Placental pericyte (primary cell): ENCODE results near the gene UCN2. TPM values are rescaled to one million over a fixed set of nuclear protein-coding genes. Genes with fewer than 3 reads are reported as not detected.

Source experiments
- small RNA-seq: library from RNA; depleted of rRNA; stranded (forward); fragments of <200 nt; gene quantifications from one replicate; pipeline ENCODE3, GENCODE V24; 2012; ENCODE audit warnings: low replicate concordance
- total RNA-seq: library from RNA; depleted of rRNA; stranded (reverse); fragments of >200 nt; gene quantifications from 2 replicates; pipeline ENCODE4 v1.2.3, GENCODE V29; 2012

Gene UCN2
- total RNA-seq: 2.2 and 25.1 TPM in 2 replicates

DNA sequence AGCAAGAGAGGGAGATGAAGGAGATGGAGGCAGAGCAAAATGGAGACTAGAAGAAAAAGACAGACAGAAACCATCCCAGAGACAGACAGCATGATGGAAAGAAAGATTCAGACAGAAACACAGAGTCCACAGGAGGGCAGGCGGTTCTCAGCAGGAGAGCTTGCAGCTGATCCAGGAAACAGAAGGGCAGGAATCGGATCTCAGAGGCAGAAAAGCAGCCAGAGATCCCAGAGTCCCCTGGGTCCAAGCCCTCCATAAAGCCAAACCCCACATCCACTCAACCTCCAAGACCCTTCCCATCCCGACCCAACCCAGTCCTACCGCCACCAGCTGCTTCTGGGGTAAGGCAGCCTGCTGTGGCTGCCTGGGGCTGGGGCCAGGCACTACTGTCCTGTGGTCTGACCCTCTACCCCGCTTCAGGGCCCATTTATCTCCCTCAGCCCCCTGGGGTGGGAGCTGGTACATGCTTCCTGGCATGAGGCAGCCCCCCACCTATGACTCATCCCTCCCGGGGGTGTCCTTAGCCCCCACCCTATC is at the start of gene UCN2:
UCN2 (minus strand) TSS at position 400 of the 537 bp plus-strand sequence. CDS start 657 bp downstream, outside the sequence.

GRCh38 chr3:48609088-48610005 is 45.8 kb upstream of the UCN2 start, which contains the start of gene UQCRC1:
UQCRC1 (minus strand) TSS chr3:48609646; CDS start chr3:48609620, 26 bp downstream.

GRCh38 chr3:48595075-48595525 is 31.5 kb upstream of the UCN2 start, which contains the start of gene COL7A1:
COL7A1 (minus strand) TSS chr3:48595329; CDS start chr3:48595159, 170 bp downstream.

DNA sequence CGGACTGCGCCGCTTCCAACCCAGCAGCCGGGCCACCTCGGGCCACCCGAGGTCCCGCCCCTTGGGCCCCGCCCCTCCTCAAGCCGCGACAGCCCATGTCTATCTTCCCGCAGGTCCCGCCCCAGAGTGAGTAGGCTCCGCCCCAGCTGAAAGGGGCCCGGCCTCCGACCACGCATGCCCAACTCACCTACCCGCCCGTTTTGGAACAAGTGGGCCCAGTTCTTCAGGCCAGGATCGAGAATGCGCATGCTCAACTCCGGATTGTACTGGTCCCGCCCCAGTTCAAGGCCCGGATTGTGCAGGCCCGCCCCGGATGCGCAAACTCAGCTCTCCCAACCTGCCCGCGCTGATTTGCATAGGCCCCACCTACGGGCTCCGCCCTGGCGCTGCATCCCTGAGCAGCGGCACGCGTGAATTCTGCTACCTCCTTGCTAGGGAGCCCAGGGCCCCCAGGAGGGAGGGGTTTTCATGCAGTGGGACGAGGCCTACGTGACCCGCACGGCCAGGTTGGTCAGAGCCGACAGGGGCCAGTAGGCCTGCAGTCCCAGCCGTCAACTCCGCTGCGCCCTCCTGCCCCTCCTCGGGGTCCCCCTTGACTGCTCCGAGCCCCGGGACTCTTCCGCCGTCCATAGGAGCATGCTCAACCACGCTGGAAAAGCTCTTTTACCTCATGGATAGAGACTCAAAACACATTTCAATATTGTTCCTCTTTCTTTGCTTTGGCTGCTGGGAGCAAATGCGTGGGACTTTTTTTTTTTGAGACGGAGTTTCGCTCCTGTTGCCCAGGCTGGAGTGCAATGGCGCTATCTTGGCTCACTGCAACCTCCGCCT is 6.6 kb downstream of the UCN2 start, which contains the start of gene PFKFB4:
PFKFB4 (minus strand) TSS at position 8 of the 831 bp plus-strand sequence. CDS start 26 bp downstream, outside the sequence.

Small RNAs within 50 kb of the gene (small RNA-seq; reads per million reads assigned to genes)
- gene MIR6823: 0.13 reads per million

Other genes with a start within 250 kb of the UCN2 start
- gene SPINK8, start 230.1 kb downstream of the UCN2 start, total RNA-seq: not detected in 2 replicates
- gene FBXW12, start 191.6 kb downstream of the UCN2 start, total RNA-seq: not detected in 2 replicates
- gene PLXNB1, start 133.7 kb downstream of the UCN2 start, total RNA-seq: 16.9 and 37.4 TPM in 2 replicates
- 15.3 and 17.1 TPM in 2 replicates for gene CCDC51, start 123.7 kb downstream of the UCN2 start, total RNA-seq
- gene TMA7, start 123.5 kb downstream of the UCN2 start, total RNA-seq: 108 and 139 TPM in 2 replicates
- gene ATRIP, start 117.0 kb downstream of the UCN2 start, total RNA-seq: 3.1 and 15.2 TPM in 2 replicates
- gene SHISA5, start 59.6 kb downstream of the UCN2 start, total RNA-seq: 192 and 194 TPM in 2 replicates
- 7.9 and 45.8 TPM in 2 replicates for gene PFKFB4, start 7.0 kb downstream of the UCN2 start, total RNA-seq
- gene COL7A1, start 31.5 kb upstream of the UCN2 start, total RNA-seq: 23.6 and 259 TPM in 2 replicates
- gene UQCRC1, start 45.9 kb upstream of the UCN2 start, total RNA-seq: 448 and 544 TPM in 2 replicates
- gene TMEM89, start 58.0 kb upstream of the UCN2 start, total RNA-seq: not detected in 2 replicates
- gene SLC26A6, start 71.7 kb upstream of the UCN2 start, total RNA-seq: 49.5 and 53.8 TPM in 2 replicates
- gene CELSR3, start 99.1 kb upstream of the UCN2 start, total RNA-seq: 1.1 and 2.4 TPM in 2 replicates
- gene NCKIPSD, start 122.1 kb upstream of the UCN2 start, total RNA-seq: 21.9 and 23.8 TPM in 2 replicates
- gene IP6K2, start 153.4 kb upstream of the UCN2 start, total RNA-seq: 38.7 and 39.9 TPM in 2 replicates